GM13976 (cell line): ENCODE measurements around the gene AMPD1.

Experiments used
- DNase-seq: peaks from one replicate; pipeline ENCODE4 v3.0.0; 2012; ENCODE audit warnings: low spot score
- in situ Hi-C: fragments of 300-500 bp; cut with MboI; formaldehyde crosslinking; loops from one replicate; pipeline ENCODE4 v1.12.0; 2022; ENCODE audit warnings: low sequenced_read_pairs, mixed read lengths, inconsistent platforms; ENCODE audit not compliant: unreplicated experiment
- TF ChIP-seq, protein P1 (sequence below): IDR thresholded peaks from 2 replicates; pipeline ENCODE4 v1.5.1; 2012; ENCODE audit warnings: borderline replicate concordance, mild to moderate bottlenecking; ENCODE audit not compliant: insufficient read depth; ENCODE audit errors: extremely low read depth, missing control alignments, control extremely low read depth

AMPD1 gene

DNA sequence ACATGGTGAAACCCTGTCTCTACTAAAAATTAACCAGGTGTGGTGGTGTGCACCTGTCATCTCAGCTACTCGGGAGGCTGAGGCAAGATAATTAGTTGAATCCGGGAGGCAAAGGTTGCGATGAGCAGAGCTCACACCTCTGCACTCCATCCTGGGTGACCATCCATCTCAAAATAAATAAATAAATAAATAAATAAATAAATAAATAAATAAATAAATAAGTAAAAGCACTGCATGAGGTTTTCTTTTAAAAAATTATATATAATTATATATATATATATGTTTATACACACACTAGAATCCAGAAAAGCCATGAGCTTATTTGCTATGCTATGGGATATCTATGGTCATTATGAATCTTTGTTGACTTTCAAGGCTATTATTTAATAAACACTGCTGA lies 2.4 kb downstream of the AMPD1 start:
- TF ChIP-seq, protein P1, sequence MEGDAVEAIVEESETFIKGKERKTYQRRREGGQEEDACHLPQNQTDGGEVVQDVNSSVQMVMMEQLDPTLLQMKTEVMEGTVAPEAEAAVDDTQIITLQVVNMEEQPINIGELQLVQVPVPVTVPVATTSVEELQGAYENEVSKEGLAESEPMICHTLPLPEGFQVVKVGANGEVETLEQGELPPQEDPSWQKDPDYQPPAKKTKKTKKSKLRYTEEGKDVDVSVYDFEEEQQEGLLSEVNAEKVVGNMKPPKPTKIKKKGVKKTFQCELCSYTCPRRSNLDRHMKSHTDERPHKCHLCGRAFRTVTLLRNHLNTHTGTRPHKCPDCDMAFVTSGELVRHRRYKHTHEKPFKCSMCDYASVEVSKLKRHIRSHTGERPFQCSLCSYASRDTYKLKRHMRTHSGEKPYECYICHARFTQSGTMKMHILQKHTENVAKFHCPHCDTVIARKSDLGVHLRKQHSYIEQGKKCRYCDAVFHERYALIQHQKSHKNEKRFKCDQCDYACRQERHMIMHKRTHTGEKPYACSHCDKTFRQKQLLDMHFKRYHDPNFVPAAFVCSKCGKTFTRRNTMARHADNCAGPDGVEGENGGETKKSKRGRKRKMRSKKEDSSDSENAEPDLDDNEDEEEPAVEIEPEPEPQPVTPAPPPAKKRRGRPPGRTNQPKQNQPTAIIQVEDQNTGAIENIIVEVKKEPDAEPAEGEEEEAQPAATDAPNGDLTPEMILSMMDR: no peak
- in situ Hi-C loops: no loop called here
- no peak for DNase-seq

DNA sequence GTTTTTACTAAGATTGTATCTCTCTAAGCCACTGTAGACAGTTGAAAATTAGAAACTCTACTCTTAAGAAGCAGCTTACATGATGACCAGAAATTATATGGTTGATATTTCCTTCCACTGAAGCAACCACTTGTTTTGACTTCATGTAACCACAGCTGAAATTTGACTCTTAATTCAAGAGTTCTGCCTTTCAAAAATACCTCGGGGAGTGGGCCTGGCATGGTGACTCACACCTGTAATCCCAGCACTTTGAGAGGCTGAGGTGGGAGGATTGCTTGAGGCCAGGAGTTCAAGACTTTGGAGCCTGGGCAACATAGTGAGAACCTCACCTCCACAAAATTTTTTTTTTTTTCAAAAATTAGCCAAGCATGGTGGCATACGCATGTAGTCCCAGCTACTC lies 4.3 kb downstream of the AMPD1 start:
- in situ Hi-C loops: no loop called here
- no peak for DNase-seq
- TF ChIP-seq, protein P1: no peak

DNA sequence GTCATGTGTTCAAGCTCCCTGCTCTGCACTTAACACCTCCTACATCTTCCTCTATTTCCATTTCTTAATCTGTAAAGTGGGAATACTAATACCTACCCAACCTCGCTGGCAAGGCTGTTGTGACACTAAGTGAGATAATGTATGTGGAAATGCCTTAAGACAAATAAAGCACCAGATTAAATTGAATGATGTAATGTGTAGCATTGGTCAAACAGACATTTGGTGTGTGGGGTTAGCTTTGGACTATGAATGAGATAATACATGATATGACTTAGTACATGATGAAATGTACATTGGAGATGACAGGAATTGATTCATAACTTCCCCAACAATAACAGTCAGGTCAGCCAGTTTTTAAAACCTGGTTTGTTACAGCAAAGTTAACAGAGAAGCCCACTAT lies 5.2 kb downstream of the AMPD1 start:
- in situ Hi-C loops: no loop called here
- DNase-seq: no peak
- TF ChIP-seq, protein P1: no peak

DNA sequence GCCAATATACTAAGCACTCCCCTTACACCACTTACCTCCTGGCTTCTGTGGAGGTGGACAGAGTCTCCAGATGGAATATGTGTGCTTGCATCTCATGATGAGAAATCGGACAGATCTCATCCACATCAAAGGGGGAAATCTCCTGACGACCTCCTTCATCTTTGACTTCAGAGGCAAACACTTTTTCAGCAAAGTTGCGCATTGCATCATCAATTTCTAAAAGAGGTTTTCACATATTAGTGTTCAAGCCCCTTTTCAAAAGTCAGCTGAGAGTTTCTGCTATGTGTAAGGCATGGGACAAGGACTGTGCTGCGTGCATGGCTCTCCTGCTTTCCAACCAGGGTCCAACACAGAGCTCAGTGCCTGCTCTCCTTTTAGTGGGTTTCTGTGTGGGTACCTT lies 6.8 kb downstream of the AMPD1 start:
- in situ Hi-C loops: no loop called here
- no peak for DNase-seq
- TF ChIP-seq, protein P1: no peak

DNA sequence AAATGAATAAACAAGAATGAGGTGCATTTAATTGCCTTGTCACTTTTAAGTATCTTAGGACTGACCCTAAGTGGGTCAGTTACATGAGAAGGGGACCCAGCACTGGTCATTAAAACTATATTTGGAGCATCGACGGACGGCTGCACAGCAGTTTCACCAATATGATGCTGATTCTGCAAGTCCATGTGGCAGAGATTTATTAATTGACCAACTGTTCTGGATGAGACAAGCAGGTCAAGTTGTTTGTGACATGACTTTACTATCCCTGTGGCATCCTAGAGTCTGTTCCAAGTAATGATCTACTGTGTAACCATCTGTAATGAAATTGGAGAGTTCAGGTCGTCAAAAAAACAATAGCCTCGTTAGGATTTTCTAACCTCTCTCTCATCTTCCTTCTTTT lies 9.5 kb downstream of the AMPD1 start:
- DNase-seq: no peak
- TF ChIP-seq, protein P1: no peak
- in situ Hi-C loops: no loop called here

DNA sequence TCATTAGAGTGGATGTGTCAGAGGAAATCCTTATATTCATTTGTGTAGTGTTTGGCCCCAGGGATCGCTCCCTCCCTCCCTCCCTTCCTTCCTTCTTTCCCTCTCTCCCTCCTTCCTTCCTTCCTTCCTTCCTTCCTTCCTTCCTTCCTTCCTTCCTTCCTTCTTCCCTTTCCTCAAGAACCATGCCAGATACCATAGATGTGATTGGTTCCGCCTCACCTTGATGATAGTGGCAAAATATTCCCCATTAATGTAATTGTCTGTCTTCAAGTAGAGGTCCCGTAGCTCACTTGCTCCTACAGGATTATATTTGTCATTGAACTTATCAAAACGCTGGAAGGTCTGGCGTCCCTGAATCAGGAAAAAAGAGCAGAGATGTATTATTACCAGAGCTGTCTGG lies 17.7 kb downstream of the AMPD1 start:
- TF ChIP-seq, protein P1: no peak
- in situ Hi-C loops: no loop called here
- DNase-seq: no peak

DNA sequence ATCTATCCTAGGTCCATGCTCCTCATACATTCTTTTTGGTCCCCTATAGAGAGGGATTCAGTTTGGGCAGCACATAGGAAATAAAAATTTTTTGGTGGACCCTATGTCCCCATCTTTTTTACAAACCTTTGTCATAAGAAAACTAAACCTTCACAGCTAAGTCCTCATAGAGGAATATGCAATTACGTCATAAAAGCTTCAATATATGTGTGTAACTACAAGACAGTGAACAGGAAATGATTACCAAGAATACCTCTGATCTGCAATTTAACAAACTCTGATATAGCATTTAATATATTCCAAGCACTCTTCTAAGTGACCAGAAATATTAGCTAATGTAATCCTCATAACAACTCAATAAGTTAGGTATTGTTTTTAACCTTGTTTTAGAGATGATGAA lies 19.2 kb downstream of the AMPD1 start:
- no peak for DNase-seq
- TF ChIP-seq, protein P1: no peak
- in situ Hi-C loops: no loop called here
